CD4-positive, alpha-beta T cell treated with Interleukin-21 for 1 hour (primary cell): ENCODE results near the gene OR1F1.
"Not testable (repeated sequence)": the region's sequence is repeated elsewhere in the genome, so short reads cannot be mapped to it uniquely, and the experiment has no call there.

ENCODE experiments used
- DNase-seq: peaks from one replicate; pipeline ENCODE4 v3.0.0-alpha.2; 2020

The OR1F1 gene

DNA sequence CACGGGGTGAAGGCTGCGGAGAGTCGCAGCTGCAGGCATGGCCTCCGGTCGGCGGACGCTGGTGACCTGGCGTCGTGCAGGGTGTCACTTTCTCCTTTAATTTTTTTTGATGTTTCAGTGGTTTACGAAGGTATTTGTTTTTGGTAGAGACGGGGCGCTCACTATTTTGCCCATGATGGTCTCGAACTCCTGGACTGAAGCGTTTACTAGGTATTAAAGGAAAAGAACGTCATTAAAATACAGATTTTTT is 36.1 kb upstream of the OR1F1 start:
- DNase-seq, result peak; percentile 58

DNA sequence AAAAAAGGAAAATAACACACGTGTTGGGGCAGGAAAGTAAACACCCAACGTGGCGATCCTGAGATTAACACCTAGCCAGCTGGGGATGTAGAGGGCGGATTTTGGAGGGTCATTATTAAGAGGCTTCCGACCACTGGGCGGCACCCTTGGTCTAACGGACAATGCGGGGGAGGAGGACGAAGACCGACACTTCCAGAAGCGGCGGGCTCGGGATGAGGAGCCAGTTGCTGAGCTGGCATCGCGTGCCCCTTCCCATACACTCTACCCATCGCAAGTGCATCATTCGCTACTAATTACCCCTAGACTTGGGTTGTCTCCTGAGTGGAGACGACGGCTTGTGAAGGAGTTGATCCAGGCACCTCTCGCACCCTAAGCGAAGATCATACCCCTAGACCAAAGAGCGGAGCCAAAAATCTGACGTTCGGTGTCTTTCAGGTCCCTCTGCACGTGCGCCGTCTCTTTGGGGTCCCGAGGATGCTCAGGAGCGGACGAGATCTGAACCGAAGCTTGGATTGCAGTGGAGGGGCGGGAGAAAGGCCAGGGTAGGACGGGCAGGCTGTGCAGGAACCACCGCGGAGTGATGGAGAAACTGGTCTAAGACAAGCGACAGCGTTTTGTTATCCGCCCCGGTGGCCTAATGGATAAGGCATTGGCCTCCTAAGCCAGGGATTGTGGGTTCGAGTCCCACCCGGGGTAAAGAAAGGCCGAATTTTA is 35.6 kb upstream of the OR1F1 start:
- peak; percentile 87 for DNase-seq

DNA sequence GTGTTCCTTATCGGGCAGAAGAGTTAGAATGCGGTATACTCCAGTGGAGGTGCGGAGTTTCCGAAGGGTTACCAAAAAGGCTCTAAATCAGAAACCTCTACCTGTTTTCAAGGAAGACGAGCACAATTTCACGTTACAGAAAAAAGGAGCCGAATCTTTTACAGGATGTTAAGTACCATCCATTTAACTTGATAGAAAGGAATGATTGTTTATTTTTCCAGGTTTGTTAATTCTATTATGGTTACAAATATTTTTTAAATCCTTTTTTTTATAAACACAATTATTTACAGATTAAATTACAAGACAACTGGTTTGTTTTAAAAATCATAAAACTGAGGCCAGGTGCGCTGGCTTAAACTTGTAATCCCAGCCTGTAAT is 35.0 kb upstream of the OR1F1 start:
- no peak for DNase-seq

DNA sequence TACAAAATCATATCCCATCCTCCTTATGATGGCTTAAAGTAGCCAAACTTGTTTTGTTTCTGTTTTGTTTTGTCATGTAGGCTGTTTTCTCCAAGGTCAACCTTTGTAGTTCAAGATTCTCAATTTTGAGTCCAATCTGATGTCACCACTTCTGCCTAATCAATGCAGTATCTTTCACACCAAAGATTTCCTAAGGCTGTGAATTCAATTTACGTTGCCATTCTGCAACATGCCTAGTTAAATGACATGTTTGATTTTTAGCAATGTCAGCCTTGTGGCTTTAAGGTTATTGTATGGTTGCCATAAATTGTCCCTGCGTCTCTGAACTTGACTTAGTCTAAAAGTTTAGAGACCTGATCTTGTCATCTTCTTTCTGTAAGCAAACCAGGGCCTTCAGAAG is 32.8 kb upstream of the OR1F1 start:
- DNase-seq, result no peak

DNA sequence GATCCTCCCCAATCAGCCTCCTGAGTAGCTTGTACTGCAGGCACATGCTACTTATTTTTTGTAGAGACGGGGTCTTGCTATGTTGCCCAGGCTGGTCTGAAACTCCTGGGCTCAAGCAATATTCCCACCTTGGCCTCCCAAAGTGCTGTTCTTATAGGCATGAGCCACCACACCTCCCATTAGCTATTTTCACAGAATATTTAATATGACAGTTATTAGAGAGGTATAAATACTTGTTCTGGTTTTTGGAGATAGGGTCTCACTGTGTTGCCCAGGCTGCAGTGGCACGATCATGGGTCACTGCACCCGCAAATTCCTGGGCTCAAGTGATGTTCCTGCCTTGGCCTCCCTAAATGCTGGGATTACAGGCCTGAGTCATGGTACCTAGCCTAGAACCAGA is 32.0 kb upstream of the OR1F1 start:
- DNase-seq, result no peak

DNA sequence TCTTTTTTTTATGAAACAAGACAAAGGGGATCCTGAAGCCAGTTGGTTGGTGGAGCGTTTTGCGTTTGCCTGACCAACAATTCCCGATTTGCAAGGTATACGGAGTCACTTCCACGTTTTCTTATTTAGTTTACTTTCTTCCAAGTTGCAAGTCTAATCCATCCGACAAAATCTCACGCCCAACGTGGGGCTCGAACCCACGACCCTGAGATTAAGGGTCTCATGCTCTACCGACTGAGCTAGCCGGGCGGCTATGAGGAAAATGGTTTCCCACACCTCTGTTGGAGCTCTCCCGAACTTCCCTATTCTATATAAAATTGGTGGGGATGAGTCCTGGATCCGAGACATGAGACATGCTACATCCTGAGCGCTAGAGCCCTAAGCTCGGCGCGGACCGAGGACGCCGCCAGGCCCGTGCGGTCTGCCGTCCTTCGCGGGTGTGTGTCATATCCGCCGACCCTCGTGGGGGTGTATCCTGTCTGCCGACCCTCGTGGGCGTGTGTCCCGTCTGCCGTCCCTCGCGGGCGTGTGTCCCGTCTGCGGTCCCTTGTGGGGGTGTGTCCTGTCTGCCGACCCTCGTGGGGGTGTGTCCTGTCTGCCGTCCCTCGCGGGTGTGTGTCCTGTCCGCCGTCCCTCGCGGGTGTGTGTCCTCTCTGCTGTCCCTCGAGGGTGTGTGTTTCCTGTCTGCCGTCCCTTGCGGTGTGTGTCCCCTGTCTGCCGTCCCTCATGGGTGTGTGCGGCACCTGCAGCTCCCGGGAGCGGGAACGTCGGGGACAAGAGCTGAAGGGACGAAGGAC is 30.6 kb upstream of the OR1F1 start:
- DNase-seq, result peak; percentile 72

GRCh38 chr16:3158026-3158509 is 29.9 kb upstream of the OR1F1 start:
- no peak for DNase-seq

- peak; percentile 96 for DNase-seq
Measured at GRCh38 chr16:3158510-3159314, 29.3 kb upstream of the OR1F1 start.

DNA sequence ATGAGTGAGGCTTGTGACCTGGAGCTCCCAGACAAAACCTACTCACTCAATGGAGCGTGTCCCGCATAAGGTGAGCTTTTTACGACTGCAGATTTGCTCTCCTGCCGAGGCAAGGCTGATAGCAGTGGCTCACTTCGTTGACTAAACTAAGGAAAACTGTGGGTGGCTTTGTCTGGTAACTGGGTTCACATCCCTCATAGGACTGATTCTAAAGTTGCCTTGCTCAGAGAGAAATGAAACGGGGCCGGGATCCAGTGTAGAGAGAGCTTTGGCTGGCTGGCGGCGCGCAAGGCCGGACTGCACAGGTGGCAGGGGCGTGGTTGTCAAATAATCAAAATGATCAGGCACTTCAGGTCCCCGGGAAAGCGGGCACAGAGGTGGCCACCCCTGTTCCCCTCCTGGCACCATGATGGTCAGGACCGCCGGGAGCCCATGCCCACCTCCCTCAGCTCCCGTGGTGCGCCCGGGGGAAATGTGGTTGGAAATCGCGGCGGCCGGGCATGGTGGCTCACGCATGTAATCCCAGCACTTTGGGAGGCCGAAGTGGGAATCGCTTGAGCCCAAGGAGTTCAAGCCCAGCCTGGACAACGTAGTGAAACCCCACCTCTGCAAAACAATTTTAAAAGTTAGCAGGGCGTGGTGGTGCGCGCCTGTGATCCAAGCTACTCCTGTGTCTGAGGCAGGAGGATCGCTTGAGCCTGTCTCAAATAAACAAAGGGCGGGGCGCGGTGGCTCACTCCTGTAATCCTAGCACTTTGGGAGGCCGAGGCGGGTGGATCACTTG is 26.6 kb upstream of the OR1F1 start:
- no peak for DNase-seq

GRCh38 chr16:3164121-3164991 is 23.6 kb upstream of the OR1F1 start:
- DNase-seq, result no peak

DNA sequence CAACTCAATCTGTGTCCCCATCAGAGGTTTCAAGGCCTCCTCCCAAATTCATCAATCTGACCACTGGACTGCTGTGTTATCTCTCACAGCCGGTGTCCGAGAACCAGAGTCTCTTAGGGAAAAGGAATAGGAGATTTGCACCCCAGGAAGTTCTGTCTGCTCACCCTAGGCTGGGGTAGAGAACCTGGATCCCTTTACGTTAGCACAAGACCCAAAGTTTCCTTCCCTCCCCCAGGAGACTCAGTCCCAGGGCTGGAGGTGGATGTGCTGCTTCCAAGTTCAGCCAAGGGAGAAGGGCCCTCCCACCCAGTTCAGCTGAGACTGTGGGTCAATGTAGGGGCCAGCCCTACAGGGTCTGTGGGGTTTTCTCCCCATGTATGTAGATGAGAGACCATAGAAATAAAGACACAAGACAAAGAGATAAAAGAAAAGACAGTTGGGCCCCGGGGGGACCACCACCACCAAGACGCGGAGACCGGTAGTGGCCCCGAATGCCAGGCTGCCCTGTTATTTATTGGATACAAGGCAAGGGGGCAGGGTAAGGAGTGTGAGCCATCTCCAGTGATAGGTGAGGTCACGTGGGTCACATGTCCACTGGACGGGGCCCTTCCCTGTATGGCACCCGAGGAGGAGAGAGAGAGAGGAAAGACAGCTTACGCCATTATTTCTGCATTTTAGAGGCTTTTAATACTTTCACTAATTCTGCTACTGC is 22.7 kb upstream of the OR1F1 start:
- no peak for DNase-seq

DNA sequence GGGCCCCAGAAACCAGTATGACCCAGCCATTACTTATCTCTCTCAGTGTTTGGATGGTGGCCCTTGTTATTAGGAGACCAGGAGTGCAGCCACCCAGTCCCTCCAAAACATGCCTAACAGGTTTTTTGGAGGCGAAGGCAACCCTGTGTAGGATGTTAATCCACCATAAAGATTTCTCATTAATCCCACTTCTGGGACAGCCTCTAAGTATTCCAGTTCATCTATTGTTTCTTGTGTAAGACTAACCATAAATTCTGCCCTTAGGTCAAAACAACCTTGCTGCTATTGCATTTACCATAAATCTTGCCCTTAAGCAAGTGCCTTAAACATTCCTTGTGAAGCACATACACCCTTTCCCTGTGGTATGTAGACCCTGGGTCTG is 21.5 kb upstream of the OR1F1 start:
- no peak for DNase-seq

DNA sequence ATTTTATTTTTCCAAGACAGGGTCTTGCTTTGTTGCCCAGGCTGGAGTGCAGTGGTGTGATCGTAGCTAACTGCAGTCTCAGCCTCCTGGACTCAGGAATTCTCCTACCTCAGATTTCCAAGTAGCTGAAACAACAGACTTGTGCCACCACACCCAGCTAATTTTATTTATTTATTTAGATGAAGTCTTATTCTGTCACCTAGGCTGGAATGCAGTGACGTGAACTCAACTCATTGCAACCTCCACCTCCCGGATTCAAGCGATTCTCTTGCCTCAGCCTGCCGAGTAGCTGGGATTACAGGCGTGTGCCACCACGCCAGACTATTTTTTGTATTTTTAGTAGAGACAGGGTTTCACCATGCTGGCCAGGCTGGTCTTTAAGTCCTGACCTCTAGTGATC is 19.3 kb upstream of the OR1F1 start:
- not testable (repeated sequence) for DNase-seq

DNA sequence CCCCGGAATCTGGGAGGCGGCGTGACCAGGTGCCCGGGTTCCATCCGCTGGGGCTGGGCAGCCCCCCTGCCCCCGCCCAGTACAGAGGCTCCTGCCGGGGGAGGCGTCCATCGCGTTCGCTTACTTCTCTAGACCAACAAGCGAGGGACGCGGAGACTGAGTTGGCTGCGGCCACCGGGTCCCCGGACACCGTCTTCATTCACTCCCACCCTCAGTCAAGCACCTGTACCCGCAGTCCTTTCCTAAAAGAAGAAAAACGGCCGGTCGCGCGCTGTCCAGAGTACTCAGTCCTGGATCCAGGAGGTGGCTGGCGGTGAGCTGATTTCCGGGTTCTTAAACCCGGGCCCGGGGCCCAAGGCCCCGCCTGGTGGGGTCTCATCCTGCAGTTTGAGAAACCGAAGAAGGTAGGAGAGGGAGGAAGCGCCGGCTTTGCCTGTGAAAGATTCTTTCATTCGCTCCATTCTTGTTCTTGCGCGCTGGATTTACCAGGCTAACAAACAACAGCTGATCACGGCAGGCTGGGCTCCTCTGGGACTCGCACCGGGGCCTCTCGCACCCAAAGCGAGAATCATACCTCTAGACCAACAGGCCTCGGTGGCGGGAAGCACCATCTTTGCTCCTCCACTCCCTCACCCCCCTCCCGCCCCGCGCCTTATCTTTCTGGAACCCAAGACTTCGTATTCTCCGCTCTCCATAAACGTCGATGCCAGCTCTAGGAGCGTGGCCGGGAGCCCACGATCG is 17.4 kb upstream of the OR1F1 start:
- DNase-seq, result no peak

DNA sequence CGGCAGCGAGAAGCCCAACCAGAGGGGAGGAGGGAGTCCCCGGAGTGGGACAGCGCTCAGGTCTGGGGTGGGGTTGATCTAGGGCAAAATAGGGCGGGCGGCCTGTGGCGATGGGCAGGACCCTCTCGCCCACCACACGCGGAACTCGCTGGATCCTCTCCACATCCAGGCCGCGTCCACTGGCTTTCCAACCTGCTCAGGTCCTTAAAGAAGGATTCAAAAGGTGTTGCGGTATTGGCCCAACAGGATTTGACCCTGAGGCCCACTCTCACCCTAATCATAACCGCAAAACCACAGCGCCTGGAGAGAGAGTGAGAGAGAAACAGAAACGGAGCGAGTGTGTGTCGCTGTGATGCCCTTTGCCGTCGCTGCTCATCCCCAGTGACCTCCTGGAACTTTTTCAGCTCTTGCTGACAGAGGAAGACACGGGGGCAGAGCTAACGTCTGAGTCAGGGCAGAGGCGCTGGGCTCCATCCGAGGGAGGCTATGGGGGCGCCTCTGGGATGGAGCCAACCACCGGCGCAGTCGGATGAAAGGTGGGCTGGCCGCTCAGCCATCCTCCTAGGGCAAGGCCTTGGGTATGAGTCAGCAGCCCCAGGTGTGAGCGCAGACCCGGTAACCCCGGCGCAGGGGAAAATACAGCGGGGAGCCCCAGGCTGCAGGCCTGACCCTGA is 16.7 kb upstream of the OR1F1 start:
- peak; percentile 51 for DNase-seq

DNA sequence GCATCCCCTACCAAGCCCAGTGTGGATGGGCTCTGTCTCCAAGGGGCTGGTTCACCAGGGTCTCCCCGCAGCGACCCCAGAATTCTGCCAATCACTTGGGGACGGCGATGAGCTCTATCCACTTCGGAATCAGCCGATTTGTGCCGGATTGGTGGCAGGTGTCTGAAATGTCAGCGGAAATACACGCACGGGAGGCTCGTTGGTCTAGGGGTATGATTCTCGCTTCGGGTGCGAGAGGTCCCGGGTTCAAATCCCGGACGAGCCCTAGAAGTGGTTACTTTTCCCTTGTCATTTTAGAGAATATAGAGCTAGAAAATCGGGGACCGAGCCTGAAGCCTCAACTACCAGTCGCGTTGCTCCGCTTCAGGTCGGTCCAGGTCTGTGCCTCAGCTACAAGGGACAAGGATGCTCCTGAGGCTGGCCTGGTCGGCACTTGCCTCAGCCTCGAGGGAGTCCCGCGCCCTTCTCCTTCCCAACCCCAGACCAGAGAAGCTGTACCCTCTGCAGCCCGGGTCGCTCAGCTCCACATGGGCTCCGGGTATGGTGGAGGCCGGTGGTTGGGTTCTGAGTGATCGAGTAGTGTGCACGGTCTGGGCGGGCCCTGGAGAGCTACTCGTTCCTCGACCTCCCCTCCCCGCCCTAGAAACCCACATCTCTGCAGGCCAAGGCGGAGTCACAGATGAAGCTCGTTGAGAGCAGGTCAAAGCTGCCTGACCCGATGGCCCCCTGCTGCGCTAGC is 16.0 kb upstream of the OR1F1 start:
- DNase-seq, result peak; percentile 47

DNA sequence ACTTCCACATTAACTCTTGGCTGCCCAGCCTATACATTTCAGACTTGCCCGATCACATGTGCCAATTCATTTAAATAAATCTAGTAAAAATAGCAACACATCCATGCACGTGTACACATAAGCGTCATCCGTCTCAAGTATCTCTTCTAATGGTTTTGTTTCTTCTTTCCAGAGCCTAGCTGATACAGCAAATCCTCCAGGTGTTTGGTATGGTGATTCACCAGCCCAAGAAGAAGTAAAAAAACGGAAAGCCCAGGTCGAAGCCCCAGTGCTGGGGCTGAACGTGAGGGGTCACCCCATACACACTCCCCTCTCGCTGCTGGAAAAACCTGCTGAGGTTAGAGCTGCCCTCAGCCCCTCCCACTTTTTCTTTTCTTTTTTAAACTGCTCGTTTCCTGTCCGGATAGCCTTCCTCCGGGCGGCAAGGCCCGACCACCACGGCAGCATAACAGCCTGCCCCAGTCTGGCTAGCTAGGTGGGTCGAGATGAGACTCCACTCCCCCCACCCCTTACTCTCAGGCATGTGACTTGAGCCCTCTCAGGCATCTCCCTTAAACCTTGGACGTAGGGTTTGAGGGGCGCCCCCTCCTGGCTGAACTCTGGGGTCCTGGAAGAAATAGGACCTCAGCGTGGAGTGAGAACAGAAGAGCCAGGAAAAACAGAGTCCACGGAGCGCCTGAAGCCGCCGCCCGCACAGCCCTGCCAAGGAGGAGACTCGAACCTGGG is 13.9 kb upstream of the OR1F1 start:
- no peak for DNase-seq

GRCh38 chr16:3174618-3175148 is 13.3 kb upstream of the OR1F1 start:
- DNase-seq, result no peak
